HepG2 (cell line): Measurements from ENCODE around the gene PHLDB1. TPM values are rescaled to one million over a fixed set of nuclear protein-coding genes. Genes with fewer than 3 reads are reported as not detected.

ENCODE experiments used
- ATAD3A ChIP-seq: sonication (generic); formaldehyde crosslinking; IDR thresholded peaks from 2 replicates; pipeline ENCODE4 v1.4.0; 2020; ENCODE audit warnings: missing genetic modification reagents
- JUND ChIP-seq: sonication (generic); formaldehyde crosslinking; IDR thresholded peaks from 2 replicates; pipeline ENCODE4 v1.8.0; 2022; ENCODE audit warnings: mild to moderate bottlenecking, missing genetic modification reagents
- MED1 ChIP-seq: sonication (generic); formaldehyde crosslinking; IDR thresholded peaks from 2 replicates; pipeline ENCODE4 v1.4.0; 2020; ENCODE audit warnings: missing genetic modification reagents
- SALL2 ChIP-seq: sonication (generic); formaldehyde crosslinking; IDR thresholded peaks from 2 replicates; pipeline ENCODE4 v1.8.1; 2023; ENCODE audit warnings: mild to moderate bottlenecking, missing genetic modification reagents, inconsistent platforms
- SP1 ChIP-seq, 2 experiments: fragments of 450-650 bp in 1 of 2; sonication (generic) in 1 of 2; formaldehyde crosslinking in 1 of 2; IDR thresholded peaks; 2 replicates each; pipeline versions ENCODE4 v1.4.0 to v1.6.1; 2016 to 2020; ENCODE audit warnings: missing genetic modification reagents in 1 of 2
- SRF ChIP-seq: IDR thresholded peaks from 2 replicates; pipeline ENCODE4 v1.6.1; 2011; ENCODE audit warnings: mild to moderate bottlenecking, low read depth, low read length, moderate library complexity
- ZMYM2 ChIP-seq: sonication (generic); formaldehyde crosslinking; IDR thresholded peaks from 2 replicates; pipeline ENCODE4 v1.8.0; 2022; ENCODE audit warnings: mild to moderate bottlenecking, missing genetic modification reagents
- ZNF232 ChIP-seq: sonication (generic); formaldehyde crosslinking; IDR thresholded peaks from 2 replicates; pipeline ENCODE4 v1.4.0; 2020; ENCODE audit warnings: missing genetic modification reagents, borderline replicate concordance
- ZNF331 ChIP-seq: sonication (generic); formaldehyde crosslinking; IDR thresholded peaks from 2 replicates; pipeline ENCODE4 v1.4.0; 2020; ENCODE audit warnings: missing genetic modification reagents
- ZNF44 ChIP-seq: sonication (generic); formaldehyde crosslinking; IDR thresholded peaks from 2 replicates; pipeline ENCODE4 v1.5.1; 2020; ENCODE audit warnings: mild to moderate bottlenecking, missing genetic modification reagents
- ZNF7 ChIP-seq: IDR thresholded peaks from 2 replicates; pipeline ENCODE4 v1.6.1; 2016; ENCODE audit warnings: missing biosample characterization, missing genetic modification reagents
- ZNF75D ChIP-seq: sonication (generic); formaldehyde crosslinking; IDR thresholded peaks from 2 replicates; pipeline ENCODE4 v1.8.1; 2023; ENCODE audit warnings: missing genetic modification reagents, mild to moderate bottlenecking, borderline replicate concordance
- ZNF850 ChIP-seq: sonication (generic); formaldehyde crosslinking; conservative IDR thresholded peaks from 2 replicates; pipeline ENCODE4 v1.9.0; 2021; ENCODE audit warnings: mild to moderate bottlenecking, missing genetic modification reagents
- polyA plus RNA-seq, 8 experiments: library from polyadenylated mRNA; depleted of rRNA in 3 of 8; stranded (reverse) in 7 of 8; unstranded in 1 of 8; fragments of >200 nt; fragmentation: Illumina TruSeq in 4 of 8; extraction: Trizol in 4 of 8; gene quantifications; 2 replicates each; pipeline versions ENCODE4 v1.2.1 to v1.2.3, GENCODE V29; 2011 to 2016; ENCODE audit warnings: low read depth in 4 of 8, missing spikeins in 1 of 8, mixed read lengths in 1 of 8; ENCODE audit not compliant: insufficient read depth in 1 of 8
- total RNA-seq, 5 experiments: library from RNA; depleted of rRNA; stranded (reverse); fragments of >200 nt; fragmentation: Illumina TruSeq; extraction: Trizol; gene quantifications; 2 replicates each; pipeline ENCODE4 v1.2.3, GENCODE V29; 2016; ENCODE audit warnings: low read depth in 1 of 5
- TF ChIP-seq, protein P1 (sequence below), 2 experiments: sonication (generic) in 1 of 2; formaldehyde crosslinking in 1 of 2; IDR thresholded peaks; 2 replicates each; pipeline versions ENCODE4 v1.5.1 to v1.6.1; 2011 to 2020; ENCODE audit warnings: borderline replicate concordance in 1 of 2, low read depth in 1 of 2, low read length in 1 of 2, mild to moderate bottlenecking in 1 of 2, missing genetic modification reagents in 1 of 2, moderate library complexity in 1 of 2
- TF ChIP-seq, protein P2 (sequence below): IDR thresholded peaks from 2 replicates; pipeline ENCODE4 v1.6.1; 2016; ENCODE audit warnings: low read depth, missing genetic modification reagents, missing compliant biosample characterization
- TF ChIP-seq, protein P3 (sequence below): sonication (generic); formaldehyde crosslinking; IDR thresholded peaks from 2 replicates; pipeline ENCODE4 v1.4.0; 2020; ENCODE audit warnings: missing genetic modification reagents
- TF ChIP-seq, protein P4 (sequence below): sonication (generic); IDR thresholded peaks from 2 replicates; pipeline ENCODE4 v1.6.1; 2016; ENCODE audit warnings: low read depth, borderline replicate concordance

PHLDB1 gene
- total and polyA plus RNA-seq, 2 of the 13 experiments (the other 11 are each of a cell fraction or from before 2014, with no cell fraction given): 13.8 to 14.2 TPM

DNA sequence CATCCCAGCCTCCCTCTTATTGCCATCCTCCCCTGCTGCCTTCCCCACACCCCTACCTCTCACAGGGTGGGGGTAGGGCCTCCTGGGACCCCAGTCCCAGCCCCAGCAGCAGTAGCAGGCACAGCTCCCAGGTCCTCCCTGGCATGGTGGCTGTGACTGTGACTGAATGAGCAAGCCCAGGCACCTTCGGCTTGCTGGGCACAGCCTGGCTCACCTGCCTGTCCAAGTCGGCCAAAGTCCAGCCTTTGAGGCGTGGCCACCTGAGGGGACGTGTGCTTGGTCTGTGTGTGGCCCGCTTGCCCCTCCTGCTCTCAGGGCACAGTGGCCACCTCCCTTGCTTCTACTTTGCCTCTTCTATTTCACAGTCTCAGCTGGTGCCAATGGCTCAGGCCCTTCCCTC lies 72.1 kb downstream of the PHLDB1 start, which contains the start of gene TREH (continued):
- TF ChIP-seq JUND (no peak), ZNF331 (peak; percentile 58; the same call in 1 of the 2 replicates), SRF (no peak), ZNF850 (CRISPR knock-in tag) (no peak), ZNF44 (CRISPR knock-in tag) (no peak), MED1 (CRISPR knock-in tag) (no peak), ATAD3A (CRISPR knock-in tag) (no peak), SP1 (IDR thresholded peaks at IDR 0.05) (no peak), SP1 (CRISPR knock-in tag; IDR thresholded peaks at IDR 0.05) (peak; percentile 51; the same call in 1 of the 2 replicates), ZNF75D (CRISPR knock-in tag) (no peak), SALL2 (no peak), ZNF232 (CRISPR knock-in tag) (no peak), ZNF7 (CRISPR knock-in tag) (no peak), ZMYM2 (CRISPR knock-in tag) (no peak)
- TF ChIP-seq, protein P1, sequence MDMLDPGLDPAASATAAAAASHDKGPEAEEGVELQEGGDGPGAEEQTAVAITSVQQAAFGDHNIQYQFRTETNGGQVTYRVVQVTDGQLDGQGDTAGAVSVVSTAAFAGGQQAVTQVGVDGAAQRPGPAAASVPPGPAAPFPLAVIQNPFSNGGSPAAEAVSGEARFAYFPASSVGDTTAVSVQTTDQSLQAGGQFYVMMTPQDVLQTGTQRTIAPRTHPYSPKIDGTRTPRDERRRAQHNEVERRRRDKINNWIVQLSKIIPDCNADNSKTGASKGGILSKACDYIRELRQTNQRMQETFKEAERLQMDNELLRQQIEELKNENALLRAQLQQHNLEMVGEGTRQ (IDR thresholded peaks at IDR 0.05; ENCODE audit: low read depth, low read length): no peak
- TF ChIP-seq, protein P1 (CRISPR knock-in tag; IDR thresholded peaks at IDR 0.05; ENCODE audit: borderline replicate concordance): no peak
- TF ChIP-seq, protein P2, sequence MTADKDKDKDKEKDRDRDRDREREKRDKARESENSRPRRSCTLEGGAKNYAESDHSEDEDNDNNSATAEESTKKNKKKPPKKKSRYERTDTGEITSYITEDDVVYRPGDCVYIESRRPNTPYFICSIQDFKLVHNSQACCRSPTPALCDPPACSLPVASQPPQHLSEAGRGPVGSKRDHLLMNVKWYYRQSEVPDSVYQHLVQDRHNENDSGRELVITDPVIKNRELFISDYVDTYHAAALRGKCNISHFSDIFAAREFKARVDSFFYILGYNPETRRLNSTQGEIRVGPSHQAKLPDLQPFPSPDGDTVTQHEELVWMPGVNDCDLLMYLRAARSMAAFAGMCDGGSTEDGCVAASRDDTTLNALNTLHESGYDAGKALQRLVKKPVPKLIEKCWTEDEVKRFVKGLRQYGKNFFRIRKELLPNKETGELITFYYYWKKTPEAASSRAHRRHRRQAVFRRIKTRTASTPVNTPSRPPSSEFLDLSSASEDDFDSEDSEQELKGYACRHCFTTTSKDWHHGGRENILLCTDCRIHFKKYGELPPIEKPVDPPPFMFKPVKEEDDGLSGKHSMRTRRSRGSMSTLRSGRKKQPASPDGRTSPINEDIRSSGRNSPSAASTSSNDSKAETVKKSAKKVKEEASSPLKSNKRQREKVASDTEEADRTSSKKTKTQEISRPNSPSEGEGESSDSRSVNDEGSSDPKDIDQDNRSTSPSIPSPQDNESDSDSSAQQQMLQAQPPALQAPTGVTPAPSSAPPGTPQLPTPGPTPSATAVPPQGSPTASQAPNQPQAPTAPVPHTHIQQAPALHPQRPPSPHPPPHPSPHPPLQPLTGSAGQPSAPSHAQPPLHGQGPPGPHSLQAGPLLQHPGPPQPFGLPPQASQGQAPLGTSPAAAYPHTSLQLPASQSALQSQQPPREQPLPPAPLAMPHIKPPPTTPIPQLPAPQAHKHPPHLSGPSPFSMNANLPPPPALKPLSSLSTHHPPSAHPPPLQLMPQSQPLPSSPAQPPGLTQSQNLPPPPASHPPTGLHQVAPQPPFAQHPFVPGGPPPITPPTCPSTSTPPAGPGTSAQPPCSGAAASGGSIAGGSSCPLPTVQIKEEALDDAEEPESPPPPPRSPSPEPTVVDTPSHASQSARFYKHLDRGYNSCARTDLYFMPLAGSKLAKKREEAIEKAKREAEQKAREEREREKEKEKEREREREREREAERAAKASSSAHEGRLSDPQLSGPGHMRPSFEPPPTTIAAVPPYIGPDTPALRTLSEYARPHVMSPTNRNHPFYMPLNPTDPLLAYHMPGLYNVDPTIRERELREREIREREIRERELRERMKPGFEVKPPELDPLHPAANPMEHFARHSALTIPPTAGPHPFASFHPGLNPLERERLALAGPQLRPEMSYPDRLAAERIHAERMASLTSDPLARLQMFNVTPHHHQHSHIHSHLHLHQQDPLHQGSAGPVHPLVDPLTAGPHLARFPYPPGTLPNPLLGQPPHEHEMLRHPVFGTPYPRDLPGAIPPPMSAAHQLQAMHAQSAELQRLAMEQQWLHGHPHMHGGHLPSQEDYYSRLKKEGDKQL (CRISPR knock-in tag): no peak
- TF ChIP-seq, protein P3, sequence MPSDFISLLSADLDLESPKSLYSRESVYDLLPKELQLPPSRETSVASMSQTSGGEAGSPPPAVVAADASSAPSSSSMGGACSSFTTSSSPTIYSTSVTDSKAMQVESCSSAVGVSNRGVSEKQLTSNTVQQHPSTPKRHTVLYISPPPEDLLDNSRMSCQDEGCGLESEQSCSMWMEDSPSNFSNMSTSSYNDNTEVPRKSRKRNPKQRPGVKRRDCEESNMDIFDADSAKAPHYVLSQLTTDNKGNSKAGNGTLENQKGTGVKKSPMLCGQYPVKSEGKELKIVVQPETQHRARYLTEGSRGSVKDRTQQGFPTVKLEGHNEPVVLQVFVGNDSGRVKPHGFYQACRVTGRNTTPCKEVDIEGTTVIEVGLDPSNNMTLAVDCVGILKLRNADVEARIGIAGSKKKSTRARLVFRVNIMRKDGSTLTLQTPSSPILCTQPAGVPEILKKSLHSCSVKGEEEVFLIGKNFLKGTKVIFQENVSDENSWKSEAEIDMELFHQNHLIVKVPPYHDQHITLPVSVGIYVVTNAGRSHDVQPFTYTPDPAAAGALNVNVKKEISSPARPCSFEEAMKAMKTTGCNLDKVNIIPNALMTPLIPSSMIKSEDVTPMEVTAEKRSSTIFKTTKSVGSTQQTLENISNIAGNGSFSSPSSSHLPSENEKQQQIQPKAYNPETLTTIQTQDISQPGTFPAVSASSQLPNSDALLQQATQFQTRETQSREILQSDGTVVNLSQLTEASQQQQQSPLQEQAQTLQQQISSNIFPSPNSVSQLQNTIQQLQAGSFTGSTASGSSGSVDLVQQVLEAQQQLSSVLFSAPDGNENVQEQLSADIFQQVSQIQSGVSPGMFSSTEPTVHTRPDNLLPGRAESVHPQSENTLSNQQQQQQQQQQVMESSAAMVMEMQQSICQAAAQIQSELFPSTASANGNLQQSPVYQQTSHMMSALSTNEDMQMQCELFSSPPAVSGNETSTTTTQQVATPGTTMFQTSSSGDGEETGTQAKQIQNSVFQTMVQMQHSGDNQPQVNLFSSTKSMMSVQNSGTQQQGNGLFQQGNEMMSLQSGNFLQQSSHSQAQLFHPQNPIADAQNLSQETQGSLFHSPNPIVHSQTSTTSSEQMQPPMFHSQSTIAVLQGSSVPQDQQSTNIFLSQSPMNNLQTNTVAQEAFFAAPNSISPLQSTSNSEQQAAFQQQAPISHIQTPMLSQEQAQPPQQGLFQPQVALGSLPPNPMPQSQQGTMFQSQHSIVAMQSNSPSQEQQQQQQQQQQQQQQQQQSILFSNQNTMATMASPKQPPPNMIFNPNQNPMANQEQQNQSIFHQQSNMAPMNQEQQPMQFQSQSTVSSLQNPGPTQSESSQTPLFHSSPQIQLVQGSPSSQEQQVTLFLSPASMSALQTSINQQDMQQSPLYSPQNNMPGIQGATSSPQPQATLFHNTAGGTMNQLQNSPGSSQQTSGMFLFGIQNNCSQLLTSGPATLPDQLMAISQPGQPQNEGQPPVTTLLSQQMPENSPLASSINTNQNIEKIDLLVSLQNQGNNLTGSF (CRISPR knock-in tag): no peak
- TF ChIP-seq, protein P4, sequence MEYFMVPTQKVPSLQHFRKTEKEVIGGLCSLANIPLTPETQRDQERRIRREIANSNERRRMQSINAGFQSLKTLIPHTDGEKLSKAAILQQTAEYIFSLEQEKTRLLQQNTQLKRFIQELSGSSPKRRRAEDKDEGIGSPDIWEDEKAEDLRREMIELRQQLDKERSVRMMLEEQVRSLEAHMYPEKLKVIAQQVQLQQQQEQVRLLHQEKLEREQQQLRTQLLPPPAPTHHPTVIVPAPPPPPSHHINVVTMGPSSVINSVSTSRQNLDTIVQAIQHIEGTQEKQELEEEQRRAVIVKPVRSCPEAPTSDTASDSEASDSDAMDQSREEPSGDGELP: peak; percentile 13; the same call in 1 of the 2 replicates
